NK-92 treated with Interleukin-12 subunit alpha and Interleukin-12 subunit beta, amount 100 ng/mL, for 24 hours (cell line): ENCODE results near the gene COL6A1.

ENCODE experiments used
- DNase-seq: peaks from one replicate; lab custom pipeline; 2025; lab: John Stamatoyannopoulos, UW

The COL6A1 gene

DNA sequence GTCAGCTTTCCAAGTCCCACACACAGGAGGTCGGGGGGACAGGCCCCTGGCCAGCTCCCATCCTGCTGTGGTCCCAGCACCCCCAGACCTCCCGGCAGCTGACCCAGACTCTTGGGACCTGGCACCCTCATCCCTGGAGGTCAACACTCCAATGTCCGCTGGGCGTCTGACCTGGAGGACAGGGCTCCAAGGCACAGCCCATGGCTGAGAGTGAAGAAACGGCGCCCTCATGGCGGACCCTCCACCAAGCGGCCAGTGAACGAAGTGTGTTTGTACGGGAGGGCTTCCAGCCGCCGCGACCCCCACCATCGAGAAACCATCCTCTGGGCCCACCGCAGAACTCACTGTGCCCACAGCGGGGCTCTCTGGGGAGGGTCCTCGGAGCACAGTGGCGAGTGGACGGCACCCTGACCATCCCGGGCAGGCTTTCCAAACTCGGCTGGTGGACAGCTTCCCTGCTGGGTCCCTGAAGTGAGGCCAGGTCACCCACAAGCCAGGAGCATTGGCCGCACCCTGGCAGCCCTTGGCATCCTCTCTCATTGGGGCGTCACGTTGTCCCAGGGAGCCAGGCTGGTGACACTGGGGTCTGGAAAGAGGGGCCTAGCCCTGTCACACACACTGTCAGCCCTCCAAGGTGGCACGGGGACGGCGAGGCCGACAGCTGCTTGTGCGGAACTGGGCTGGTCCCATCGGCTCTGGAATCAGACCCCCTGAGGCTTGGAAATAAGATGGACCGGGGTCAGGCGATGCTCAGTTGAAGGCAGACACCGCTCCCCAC, 68.5 kb downstream of the COL6A1 start:
- DNase-seq: no peak

GRCh38 chr21:46050668-46051378, 69.3 kb downstream of the COL6A1 start:
- DNase-seq: no peak

GRCh38 chr21:46051379-46051770, 69.8 kb downstream of the COL6A1 start:
- no peak for DNase-seq

GRCh38 chr21:46051821-46052675, 70.5 kb downstream of the COL6A1 start:
- no peak for DNase-seq

- no peak for DNase-seq
These were observed 71.4 kb downstream of the COL6A1 start for GRCh38 chr21:46052703-46053651.

- DNase-seq: no peak
These were observed 72.5 kb downstream of the COL6A1 start for GRCh38 chr21:46054031-46054430.

GRCh38 chr21:46054451-46054881, 72.9 kb downstream of the COL6A1 start:
- DNase-seq: no peak
